Measurements from ENCODE around the gene MGAT3. TPM values are rescaled to one million over a fixed set of nuclear protein-coding genes. Genes with fewer than 3 reads are reported as not detected.

Gene MGAT3
- total RNA-seq, 2 experiments from 2014 or later, result 0.90 to 1.9 TPM

DNA sequence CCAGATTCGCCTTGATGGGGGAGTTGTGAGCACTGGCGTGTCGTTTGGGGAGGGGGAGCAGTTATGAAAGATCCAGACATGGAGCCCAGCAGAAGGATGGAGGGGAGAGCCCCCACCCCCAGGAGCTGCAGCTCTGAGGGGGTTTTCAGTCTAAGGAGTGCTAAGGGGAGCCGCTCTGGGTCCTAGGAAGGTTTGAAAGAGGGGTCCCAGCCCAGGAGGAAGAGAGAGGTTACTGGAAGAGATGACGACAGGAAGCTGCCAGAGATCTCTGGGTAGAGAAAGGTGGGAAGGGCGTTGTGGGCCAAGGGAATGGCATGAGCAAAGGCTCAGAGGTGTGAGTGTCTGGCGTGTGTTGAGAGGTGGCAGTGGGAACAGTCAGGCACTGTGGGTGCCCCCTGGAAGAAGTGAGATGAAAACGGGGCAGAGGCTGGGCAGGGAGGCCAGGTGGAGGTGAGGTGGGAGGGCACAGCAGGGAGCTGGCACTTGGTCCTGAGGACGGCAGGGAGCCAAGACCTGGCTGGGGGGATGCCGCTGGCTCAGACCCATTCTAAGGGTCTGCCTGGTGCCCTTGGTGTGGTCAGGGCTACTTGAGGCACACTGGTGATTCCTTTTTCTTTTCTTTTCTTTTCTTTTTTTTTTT lies 1.8 kb downstream of the MGAT3 start:
- H3K4me3 Mint-ChIP-seq, result peak overlapping the region; percentile 58
- intact Hi-C loops (cut with micrococcal nuclease), result no loop called here
- H3K4me1 Mint-ChIP-seq (ENCODE audit: low read depth), result peaks cover 14% of the 10 kb centered on the region

GRCh38 chr22:39459681-39460080 lies 2.9 kb downstream of the MGAT3 start:
- Mint-ChIP-seq H3K9me3 (no peaks in the 10 kb centered on the region), H3K27me3 (peaks cover 18% of the 10 kb centered on the region), H3K36me3 (ENCODE audit: low read depth) (no peaks in the 10 kb centered on the region), H3K4me3 (no peak overlapping the region), H3K27ac (no peak overlapping the region), H3K4me1 (ENCODE audit: low read depth) (peaks cover 14% of the 10 kb centered on the region)
- TF ChIP-seq, protein P1, sequence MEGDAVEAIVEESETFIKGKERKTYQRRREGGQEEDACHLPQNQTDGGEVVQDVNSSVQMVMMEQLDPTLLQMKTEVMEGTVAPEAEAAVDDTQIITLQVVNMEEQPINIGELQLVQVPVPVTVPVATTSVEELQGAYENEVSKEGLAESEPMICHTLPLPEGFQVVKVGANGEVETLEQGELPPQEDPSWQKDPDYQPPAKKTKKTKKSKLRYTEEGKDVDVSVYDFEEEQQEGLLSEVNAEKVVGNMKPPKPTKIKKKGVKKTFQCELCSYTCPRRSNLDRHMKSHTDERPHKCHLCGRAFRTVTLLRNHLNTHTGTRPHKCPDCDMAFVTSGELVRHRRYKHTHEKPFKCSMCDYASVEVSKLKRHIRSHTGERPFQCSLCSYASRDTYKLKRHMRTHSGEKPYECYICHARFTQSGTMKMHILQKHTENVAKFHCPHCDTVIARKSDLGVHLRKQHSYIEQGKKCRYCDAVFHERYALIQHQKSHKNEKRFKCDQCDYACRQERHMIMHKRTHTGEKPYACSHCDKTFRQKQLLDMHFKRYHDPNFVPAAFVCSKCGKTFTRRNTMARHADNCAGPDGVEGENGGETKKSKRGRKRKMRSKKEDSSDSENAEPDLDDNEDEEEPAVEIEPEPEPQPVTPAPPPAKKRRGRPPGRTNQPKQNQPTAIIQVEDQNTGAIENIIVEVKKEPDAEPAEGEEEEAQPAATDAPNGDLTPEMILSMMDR (IDR thresholded peaks at IDR 0.05), result no peak
- ChIA-PET POLR2A (no interaction called here), CTCF (interaction anchor here (0.7 to 2.3 kb wide), 3 partner anchors 11 to 288 kb away, joined by 3 to 5 read pairs (median 3); no protein-coding TSS in a partner anchor)
- DNase-seq, result no peak
- no peak for ATAC-seq
- intact Hi-C loops (cut with micrococcal nuclease), result no loop called here

More for the DNA sequence above, 1.8 kb downstream of the MGAT3 start:
- ATAC-seq, result no peak
- DNase-seq, result no peak
- Mint-ChIP-seq H3K9me3 (no peaks in the 10 kb centered on the region), H3K27me3 (peaks cover 18% of the 10 kb centered on the region), H3K36me3 (ENCODE audit: low read depth) (no peaks in the 10 kb centered on the region), H3K27ac (no peak overlapping the region)
- ChIA-PET CTCF (interaction anchor here (1.0 to 2.3 kb wide), 2 partner anchors 21 to 36 kb away, joined by 3 to 5 read pairs; no protein-coding TSS in a partner anchor), POLR2A (interaction anchor here (1.0 kb wide), 1 partner anchor 9 kb away, joined by 3 read pairs; no protein-coding TSS in a partner anchor)
- TF ChIP-seq, protein P1 (IDR thresholded peaks at IDR 0.05), result no peak

- H3K4me3 Mint-ChIP-seq, result no peak overlapping the region
- H3K27ac Mint-ChIP-seq, result no peak overlapping the region
- no peaks in the 10 kb centered on the region for H3K9me3 Mint-ChIP-seq
- ChIA-PET POLR2A (no interaction called here), CTCF (no interaction called here)
- peaks cover 4% of the 10 kb centered on the region for H3K4me1 Mint-ChIP-seq (ENCODE audit: low read depth)
- peaks cover 11% of the 10 kb centered on the region for H3K27me3 Mint-ChIP-seq
- H3K36me3 Mint-ChIP-seq (ENCODE audit: low read depth), result no peaks in the 10 kb centered on the region
- no peak for ATAC-seq
- intact Hi-C loops (cut with micrococcal nuclease), result no loop called here
- TF ChIP-seq, protein P1 (IDR thresholded peaks at IDR 0.05), result no peak
- DNase-seq, result no peak
Observed at GRCh38 chr22:39462443-39463221, 5.8 kb downstream of the MGAT3 start.

DNA sequence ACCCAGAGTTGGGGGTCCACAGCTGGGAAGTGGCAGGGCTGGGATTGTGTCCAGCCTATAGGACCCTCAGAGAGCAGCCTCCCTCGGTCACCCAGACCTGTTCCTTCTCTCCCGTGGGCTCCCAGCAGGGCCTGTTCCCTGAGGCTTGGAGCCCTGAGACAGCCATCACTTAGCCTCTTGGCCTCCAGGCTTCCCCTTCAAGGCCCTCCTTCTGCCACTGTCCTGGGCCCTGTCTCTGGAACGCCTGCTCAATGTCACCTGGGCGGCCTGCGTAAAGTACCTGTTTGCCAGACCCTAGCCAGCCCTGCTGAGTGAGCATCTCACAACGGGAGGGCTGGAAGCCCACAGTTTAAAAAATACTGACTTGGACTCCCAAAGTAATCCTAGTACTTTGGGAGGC lies 6.5 kb downstream of the MGAT3 start:
- Mint-ChIP-seq H3K4me1 (ENCODE audit: low read depth) (peaks cover under 1% of the 10 kb centered on the region), H3K4me3 (no peak overlapping the region), H3K27ac (no peak overlapping the region), H3K9me3 (no peaks in the 10 kb centered on the region), H3K27me3 (peaks cover 8% of the 10 kb centered on the region), H3K36me3 (ENCODE audit: low read depth) (no peaks in the 10 kb centered on the region)
- ATAC-seq, result no peak
- DNase-seq, result no peak
- TF ChIP-seq, protein P1 (IDR thresholded peaks at IDR 0.05), result no peak
- CTCF ChIA-PET, result no interaction called here
- intact Hi-C loops (cut with micrococcal nuclease), result no loop called here
- POLR2A ChIA-PET, result no interaction called here

- TF ChIP-seq, protein P1 (IDR thresholded peaks at IDR 0.05), result no peak
- H3K27me3 Mint-ChIP-seq, result peaks cover 3% of the 10 kb centered on the region
- H3K27ac Mint-ChIP-seq, result no peak overlapping the region
- H3K9me3 Mint-ChIP-seq, result no peaks in the 10 kb centered on the region
- H3K4me3 Mint-ChIP-seq, result no peak overlapping the region
- intact Hi-C loops (cut with micrococcal nuclease), result no loop called here
- DNase-seq (no peak), ATAC-seq (no peak)
- H3K4me1 Mint-ChIP-seq (ENCODE audit: low read depth), result no peaks in the 10 kb centered on the region
- no peaks in the 10 kb centered on the region for H3K36me3 Mint-ChIP-seq (ENCODE audit: low read depth)
- ChIA-PET POLR2A (interaction anchor here (0.6 to 1.1 kb wide), 3 partner anchors 15 to 110 kb away, joined by 3 to 4 read pairs (median 4); no protein-coding TSS in a partner anchor), CTCF (interaction anchor here (1.0 to 1.2 kb wide), 2 partner anchors 30 to 32 kb away, joined by 3 to 4 read pairs; no protein-coding TSS in a partner anchor)
Observed at GRCh38 chr22:39463931-39464390, 7.1 kb downstream of the MGAT3 start.

Data from activated CD8-positive, alpha-beta T cell treated with anti-CD3 and anti-CD28 coated beads for 36 hours (primary cell).